ENCODE data around the gene PWWP2B.
"Not testable (repeated sequence)": the region's sequence is repeated elsewhere in the genome, so short reads cannot be mapped to it uniquely, and the experiment has no call there.

DNA sequence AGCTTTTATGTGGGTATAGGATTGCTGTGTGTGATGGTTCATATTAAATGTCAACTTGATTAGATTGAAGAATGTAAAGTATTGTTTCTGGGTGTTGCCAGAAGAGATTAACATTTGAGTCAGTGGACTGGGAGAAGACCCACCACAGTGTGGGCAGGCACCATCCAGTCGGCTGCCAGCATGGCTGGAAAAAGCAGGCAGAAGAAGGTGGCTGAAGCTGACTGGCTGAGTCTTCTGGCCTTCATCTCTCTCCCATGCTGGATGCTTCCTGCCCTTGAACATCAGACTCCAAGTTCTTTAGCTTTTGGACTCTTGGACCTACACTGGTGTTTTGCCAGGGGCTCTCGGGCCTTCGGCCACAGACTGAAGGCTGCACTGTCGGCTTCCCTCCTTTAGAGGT is 16.0 kb upstream of the PWWP2B start:
- not testable (repeated sequence) for TF ChIP-seq FOXM1 (IDR thresholded peaks at IDR 0.05; ENCODE audit: low read depth); FOXM1 (CRISPR knock-in tag; IDR thresholded peaks at IDR 0.05; ENCODE audit: low read depth); U2AF1 (optimal IDR thresholded peaks at IDR 0.05; ENCODE audit: low read depth, low read length); ELK1 (CRISPR knock-in tag; IDR thresholded peaks at IDR 0.05); ZNF830 (CRISPR knock-in tag; IDR thresholded peaks at IDR 0.05); ADNP (tag; IDR thresholded peaks at IDR 0.05); ZNF253 (CRISPR knock-in tag; conservative IDR thresholded peaks at IDR 0.05); ZNF324 (CRISPR knock-in tag; IDR thresholded peaks at IDR 0.05); NR2C1 (IDR thresholded peaks at IDR 0.05); NR2C1 (tag; IDR thresholded peaks at IDR 0.05); RB1 (IDR thresholded peaks at IDR 0.05; ENCODE audit: low read depth); KLF16 (IDR thresholded peaks at IDR 0.05); IRF9 (tag; IDR thresholded peaks at IDR 0.05); HDAC2 (IDR thresholded peaks at IDR 0.05)

Data from K562 (cell line).